ENCODE measurements around the gene SEPTIN10.
A peak's percentile ranks its signal among the peaks of the same experiment; 100 is the strongest.

Gene SEPTIN10

DNA sequence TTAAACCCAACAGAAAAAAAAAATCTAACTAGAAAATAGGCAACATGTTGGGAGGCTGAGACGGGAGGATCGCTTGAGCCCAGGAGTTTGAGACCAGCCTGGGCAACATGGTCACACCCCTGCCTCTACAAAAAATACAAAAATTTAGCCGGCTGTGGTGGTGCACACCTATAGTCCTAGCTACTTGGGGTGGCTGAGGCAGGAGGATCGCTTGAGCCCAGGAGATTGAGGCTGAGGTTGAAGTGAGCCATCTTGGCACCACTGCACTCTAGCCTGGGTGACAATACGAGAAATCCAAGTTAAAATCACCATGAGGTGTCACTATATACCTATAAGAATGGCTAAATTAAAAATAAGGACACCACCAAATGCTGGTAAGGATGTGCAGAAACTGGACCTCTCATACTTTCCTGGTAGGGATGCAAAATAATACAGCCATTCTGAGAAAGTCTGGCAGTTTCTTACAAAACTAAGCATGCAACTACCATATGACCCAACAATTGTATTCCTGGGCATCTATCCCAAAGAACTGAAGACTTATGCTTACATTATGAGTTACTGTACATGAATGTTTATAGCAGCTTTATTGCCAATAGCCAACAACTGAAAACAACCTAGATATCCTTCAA is 2.2 kb downstream of the SEPTIN10 start:
- no peak for TF ChIP-seq JUND (IDR thresholded peaks at IDR 0.05; ENCODE audit: low read depth)
- in situ Hi-C loops (cut with HindIII; ENCODE audit: low pct_unique_long_range_greater_than_20kb, low sequenced_read_pairs): no loop called here
- peak in 1 of 2 experiments; percentile 67 for DNase-seq (ENCODE audit: low read depth in 1 of 2, low spot score in 1 of 2)

DNA sequence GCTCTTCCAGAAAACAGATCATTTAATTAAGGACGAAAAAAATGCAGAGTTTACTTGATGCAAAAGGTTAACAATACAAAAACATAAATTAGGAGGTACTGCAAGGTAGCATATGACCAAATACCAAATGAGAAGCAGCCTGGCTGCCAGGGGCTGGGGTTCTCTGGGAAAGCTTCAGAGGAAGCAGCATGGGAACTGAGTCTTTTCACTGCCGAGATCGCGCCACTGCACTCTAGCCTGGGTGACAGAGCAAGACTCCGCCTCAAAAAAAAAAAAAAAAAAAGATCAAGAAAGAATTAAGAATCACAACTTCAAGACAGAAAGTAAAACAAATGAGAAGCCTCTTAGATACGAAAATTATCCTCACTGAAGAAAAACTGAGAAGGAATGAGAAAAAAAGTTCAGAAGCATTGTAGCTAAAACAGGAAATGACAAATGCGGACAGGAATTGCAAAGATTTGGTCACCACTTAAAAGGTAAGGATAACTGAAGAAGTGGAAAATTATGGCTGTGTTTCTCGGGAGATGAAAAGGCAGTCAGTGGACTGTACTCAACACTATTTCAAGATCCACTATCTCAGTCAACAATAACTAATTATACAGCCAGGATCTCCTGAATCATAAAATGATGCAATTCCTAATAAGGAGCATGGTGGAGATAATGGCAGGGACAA is 4.3 kb downstream of the SEPTIN10 start:
- in situ Hi-C loops (cut with HindIII; ENCODE audit: low pct_unique_long_range_greater_than_20kb, low sequenced_read_pairs): no loop called here
- TF ChIP-seq JUND (IDR thresholded peaks at IDR 0.05; ENCODE audit: low read depth): no peak
- DNase-seq (ENCODE audit: low read depth in 1 of 2, low spot score in 1 of 2): no peak

DNA sequence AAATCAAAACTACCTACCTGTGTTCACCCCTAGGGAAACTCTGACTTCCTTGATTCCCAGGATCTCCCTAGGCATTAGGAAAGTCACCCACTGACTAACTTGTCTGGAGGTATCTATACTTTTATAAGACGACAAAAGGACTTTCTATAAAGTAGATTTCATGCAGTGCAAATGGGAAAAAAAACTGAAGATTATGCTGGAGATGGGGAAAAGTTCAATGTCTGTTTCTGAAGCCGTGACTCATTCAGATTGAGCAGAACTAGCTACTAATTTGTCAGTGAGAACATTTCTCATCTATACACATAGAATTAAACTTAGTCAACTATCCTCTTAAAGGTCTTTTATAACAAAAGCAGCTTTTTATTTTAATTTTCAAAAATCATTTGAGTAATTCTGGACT is 6.0 kb downstream of the SEPTIN10 start:
- DNase-seq (ENCODE audit: low read depth in 1 of 2, low spot score in 1 of 2): no peak
- in situ Hi-C loops (cut with HindIII; ENCODE audit: low pct_unique_long_range_greater_than_20kb, low sequenced_read_pairs): no loop called here
- TF ChIP-seq JUND (IDR thresholded peaks at IDR 0.05; ENCODE audit: low read depth): no peak

DNA sequence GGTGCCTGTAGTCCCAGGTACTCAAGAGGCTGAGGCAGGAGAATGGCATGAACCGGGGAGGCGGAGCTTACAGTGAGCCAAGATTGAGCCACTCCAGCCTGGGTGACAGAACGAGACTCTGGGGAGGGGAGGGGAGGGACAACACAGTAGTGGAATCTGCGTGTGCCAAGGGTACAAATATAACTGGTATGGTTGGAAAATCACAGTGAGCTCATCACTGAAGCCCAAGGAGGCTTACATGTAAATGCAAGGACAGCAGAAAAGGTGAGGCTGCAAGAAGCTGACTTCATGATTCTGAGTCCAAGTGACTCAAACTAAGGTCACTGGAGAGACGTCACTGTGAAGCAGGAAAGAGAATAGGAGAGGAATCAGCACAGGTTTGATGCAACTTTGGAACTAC is 9.2 kb downstream of the SEPTIN10 start:
- in situ Hi-C loops (cut with HindIII; ENCODE audit: low pct_unique_long_range_greater_than_20kb, low sequenced_read_pairs): no loop called here
- TF ChIP-seq JUND (IDR thresholded peaks at IDR 0.05; ENCODE audit: low read depth): no peak

DNA sequence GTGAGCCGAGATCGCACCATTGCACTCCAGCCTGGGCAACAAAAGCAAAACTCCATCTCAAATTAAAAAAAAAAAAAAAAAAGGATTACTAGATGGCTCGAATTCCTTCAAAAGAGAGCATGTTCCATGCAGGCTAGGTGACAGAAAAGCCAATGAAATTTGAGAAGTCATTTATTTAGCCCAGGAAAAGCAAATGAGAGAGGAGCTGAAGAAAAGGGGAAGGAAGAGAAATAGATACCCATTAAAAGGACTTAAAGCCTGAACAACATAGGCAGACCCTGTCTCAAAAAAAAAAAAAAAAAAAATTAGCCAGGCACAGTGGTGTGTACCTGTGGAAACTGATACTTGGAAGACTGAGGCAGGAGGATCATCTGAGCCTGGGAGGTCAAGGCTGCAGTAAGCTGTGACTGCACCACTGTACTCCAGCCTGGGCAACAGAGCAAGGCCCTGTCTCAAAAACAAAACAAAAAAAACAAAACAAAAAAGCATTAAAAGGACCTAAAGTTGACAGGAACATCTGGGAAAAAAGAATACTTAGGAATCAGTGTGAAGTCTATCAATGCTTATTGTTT is 11.1 kb downstream of the SEPTIN10 start:
- DNase-seq (ENCODE audit: low read depth in 1 of 2, low spot score in 1 of 2): no peak
- TF ChIP-seq JUND (IDR thresholded peaks at IDR 0.05; ENCODE audit: low read depth): no peak
- in situ Hi-C loops (cut with HindIII; ENCODE audit: low pct_unique_long_range_greater_than_20kb, low sequenced_read_pairs): no loop called here

More for the DNA sequence above, 9.2 kb downstream of the SEPTIN10 start:
- peak in 1 of 2 experiments; percentile 53 for DNase-seq (ENCODE audit: low read depth in 1 of 2, low spot score in 1 of 2)

DNA sequence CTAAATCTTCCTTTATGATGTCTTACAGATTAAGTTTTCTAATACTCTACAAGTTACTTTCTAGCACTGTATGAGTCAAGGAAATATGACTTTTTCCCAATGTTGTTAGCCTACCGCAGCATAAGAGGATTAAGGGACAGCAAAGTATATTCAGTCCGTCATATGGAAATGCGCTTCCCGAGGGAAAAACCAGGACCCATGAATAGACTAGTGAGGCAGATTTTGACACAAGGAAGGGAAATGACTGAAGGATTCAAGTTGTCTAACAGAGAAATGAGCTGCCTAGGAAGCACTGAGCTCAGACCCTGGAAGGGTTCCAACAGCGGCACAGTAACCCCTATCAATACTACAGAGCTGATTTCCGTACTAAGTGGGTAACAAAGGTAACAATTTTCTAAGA is 12.0 kb downstream of the SEPTIN10 start:
- in situ Hi-C loops (cut with HindIII; ENCODE audit: low pct_unique_long_range_greater_than_20kb, low sequenced_read_pairs): no loop called here
- DNase-seq (ENCODE audit: low read depth in 1 of 2, low spot score in 1 of 2): no peak
- TF ChIP-seq JUND (IDR thresholded peaks at IDR 0.05; ENCODE audit: low read depth): no peak

DNA sequence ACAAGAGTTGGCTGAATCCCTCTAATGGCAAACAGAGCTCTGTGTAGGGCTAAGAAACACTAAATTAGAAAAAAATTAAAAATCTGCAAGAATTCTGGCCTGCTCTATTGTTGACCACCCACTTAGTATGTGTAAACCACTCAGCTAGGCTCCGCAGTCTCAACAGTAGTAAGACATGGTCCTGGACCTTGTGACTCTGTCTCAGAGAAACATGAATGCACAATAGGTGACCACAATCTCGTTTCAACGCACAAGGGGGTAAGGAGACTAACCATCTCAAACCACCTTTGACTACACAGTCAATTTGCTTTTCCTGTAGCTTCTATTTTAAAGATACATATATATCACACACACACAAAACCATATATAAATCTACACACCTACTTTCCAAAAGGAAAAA is 16.5 kb downstream of the SEPTIN10 start:
- TF ChIP-seq JUND (IDR thresholded peaks at IDR 0.05; ENCODE audit: low read depth): no peak
- DNase-seq (ENCODE audit: low read depth in 1 of 2, low spot score in 1 of 2): no peak
- in situ Hi-C loops (cut with HindIII; ENCODE audit: low pct_unique_long_range_greater_than_20kb, low sequenced_read_pairs): no loop called here

DNA sequence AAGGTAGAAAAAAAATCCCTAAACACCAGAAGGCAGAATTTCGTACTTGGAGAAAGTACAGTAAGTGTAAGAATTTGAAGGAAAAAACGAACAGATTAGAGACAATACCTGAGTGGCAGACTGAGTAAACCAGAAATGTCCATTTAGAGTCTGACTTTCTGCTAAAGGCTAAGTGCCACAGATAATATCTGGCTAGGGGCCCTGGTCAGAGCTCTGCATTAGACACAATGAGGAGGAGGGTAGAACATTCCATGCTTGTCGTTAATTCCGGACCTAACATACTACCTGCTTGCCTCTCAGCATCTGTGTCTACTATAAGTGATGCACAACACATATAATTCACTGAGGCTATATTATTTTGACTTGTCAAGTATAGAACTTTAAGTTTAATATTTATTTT is 18.1 kb downstream of the SEPTIN10 start:
- in situ Hi-C loops (cut with HindIII; ENCODE audit: low pct_unique_long_range_greater_than_20kb, low sequenced_read_pairs): no loop called here
- no peak for DNase-seq (ENCODE audit: low read depth in 1 of 2, low spot score in 1 of 2)
- TF ChIP-seq JUND (IDR thresholded peaks at IDR 0.05; ENCODE audit: low read depth): no peak

DNA sequence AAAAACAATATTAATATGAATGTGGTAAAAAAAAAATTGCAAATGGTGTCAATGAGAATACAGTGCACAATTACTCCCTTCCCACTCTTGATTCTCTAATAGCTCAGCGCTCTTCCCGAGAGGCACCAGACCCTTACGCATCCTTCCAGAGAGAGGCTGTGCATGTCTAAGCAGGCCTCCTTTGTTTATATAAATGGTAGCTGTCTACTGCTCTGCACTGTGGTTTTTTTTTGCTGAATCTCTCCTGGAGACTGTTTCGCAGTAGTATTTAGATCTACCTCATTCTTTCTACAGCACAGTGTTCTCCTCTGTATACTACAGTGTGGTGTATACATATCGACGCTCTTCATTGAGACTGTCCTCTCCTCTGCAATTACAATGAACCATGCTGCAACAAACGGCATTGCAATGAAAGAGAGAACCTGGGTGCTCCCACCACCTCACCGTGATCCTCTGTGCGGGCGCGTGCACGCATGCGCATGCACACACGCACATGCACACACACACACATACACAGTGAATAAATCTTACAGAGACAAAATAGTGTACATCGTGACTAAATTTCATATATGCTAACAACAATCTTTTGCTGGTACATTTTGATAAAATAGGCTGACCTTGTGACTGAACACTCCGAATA is 19.4 kb downstream of the SEPTIN10 start:
- no peak for TF ChIP-seq JUND (IDR thresholded peaks at IDR 0.05; ENCODE audit: low read depth)
- in situ Hi-C loops (cut with HindIII; ENCODE audit: low pct_unique_long_range_greater_than_20kb, low sequenced_read_pairs): no loop called here
- no peak for DNase-seq (ENCODE audit: low read depth in 1 of 2, low spot score in 1 of 2)

DNA sequence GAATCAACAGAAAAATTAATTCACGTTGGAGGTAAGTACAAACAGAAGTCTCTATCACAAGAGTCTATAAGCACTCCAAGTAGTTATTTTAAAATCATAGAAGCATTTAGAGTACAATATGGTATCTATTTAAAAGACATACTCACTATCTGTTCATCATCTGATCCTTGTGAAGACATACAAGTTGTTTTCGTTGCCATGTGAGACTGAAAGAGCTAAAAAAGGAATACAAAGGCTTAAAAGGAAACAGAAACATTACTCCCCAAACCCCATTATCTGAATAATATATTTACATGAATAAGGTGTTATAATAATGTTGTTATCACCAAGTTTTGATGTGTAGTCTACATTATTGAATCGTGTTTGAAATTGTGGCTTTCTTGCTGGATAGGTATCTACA is 20.9 kb downstream of the SEPTIN10 start:
- TF ChIP-seq JUND (IDR thresholded peaks at IDR 0.05; ENCODE audit: low read depth): no peak
- in situ Hi-C loops (cut with HindIII; ENCODE audit: low pct_unique_long_range_greater_than_20kb, low sequenced_read_pairs): no loop called here
- no peak for DNase-seq (ENCODE audit: low read depth in 1 of 2, low spot score in 1 of 2)

DNA sequence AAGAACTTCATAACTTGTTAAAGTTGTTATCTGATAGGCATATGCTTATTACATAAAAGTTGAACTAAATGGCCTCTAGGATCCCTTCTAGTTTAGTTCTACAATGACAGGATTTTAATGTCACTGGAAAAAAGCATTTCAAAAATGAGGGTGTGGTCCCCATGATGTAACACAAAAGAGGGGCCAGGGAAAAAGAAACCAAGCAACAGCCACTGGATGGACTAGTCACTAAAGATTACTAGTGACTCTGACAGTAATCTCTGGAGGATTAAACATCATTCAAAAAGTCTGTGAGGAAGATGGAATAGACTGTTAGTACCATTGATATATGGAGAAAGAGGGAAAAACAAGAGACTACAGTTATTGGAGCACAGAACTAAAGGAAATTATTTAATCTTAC is 22.6 kb downstream of the SEPTIN10 start:
- DNase-seq (ENCODE audit: low read depth in 1 of 2, low spot score in 1 of 2): no peak
- no peak for TF ChIP-seq JUND (IDR thresholded peaks at IDR 0.05; ENCODE audit: low read depth)
- in situ Hi-C loops (cut with HindIII; ENCODE audit: low pct_unique_long_range_greater_than_20kb, low sequenced_read_pairs): no loop called here

DNA sequence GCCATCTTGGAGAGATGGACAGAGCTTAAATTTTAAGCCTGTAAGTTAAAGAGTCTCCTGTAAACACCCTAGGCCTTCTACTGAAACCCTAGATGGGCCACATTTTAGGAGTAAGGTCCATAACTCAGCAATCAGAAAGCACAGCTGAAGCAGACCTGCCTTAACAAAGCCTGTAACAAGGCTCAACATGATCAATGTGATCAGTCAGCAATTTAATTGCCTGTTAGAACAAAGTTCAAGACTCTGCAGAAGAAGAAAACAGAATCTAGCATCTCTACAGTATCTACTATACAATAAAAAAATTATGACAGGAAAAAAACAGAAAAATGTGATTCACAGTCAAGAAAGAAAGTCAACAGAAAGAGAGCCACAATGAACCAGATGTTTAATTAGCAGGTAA is 27.1 kb downstream of the SEPTIN10 start:
- no peak for DNase-seq (ENCODE audit: low read depth in 1 of 2, low spot score in 1 of 2)
- in situ Hi-C loops (cut with HindIII; ENCODE audit: low pct_unique_long_range_greater_than_20kb, low sequenced_read_pairs): no loop called here
- TF ChIP-seq JUND (IDR thresholded peaks at IDR 0.05; ENCODE audit: low read depth): no peak

All from T47D (cell line).